A549 (cell line): ENCODE measurements around the gene HDAC10. TPM values are rescaled to one million over a fixed set of nuclear protein-coding genes. Genes with fewer than 3 reads are reported as not detected.

Experiments
- ATAC-seq, 2 experiments: fragments of 200-7000 bp in 1 of 2; fragments of >200 bp in 1 of 2; cut with Nextera tagmentation in 1 of 2; cut with Tn5 transposase in 1 of 2; 3 replicates each; pipeline versions ENCODE4 v1.8.0 to v1.9.1; 2018 to 2020; ENCODE audit warnings: mild to moderate bottlenecking in 1 of 2, moderate library complexity in 1 of 2
- CTCF ChIA-PET: fragments of 300-600 bp; sonication (Branson Sonifier 250); formaldehyde crosslinking; extraction: SDS; loops from one replicate; lab custom pipeline; 2021; ENCODE audit warnings: antibody characterized with exemption, inconsistent platforms; lab: Yijun Ruan, JAX
- POLR2A ChIA-PET: fragments of 350-600 bp; formaldehyde crosslinking; extraction: SDS; loops from one replicate; lab custom pipeline; 2021; ENCODE audit warnings: antibody characterized with exemption, inconsistent platforms; lab: Yijun Ruan, JAX
- DNase-seq, 2 experiments: peaks; one replicate each; pipeline versions ENCODE4 v3.0.0 to v3.0.0-alpha.2; 2011 to 2016; ENCODE audit warnings: low read depth in 1 of 2, low spot score in 1 of 2
- FAIRE-seq: peaks from 2 replicates; lab custom pipeline; 2011; peaks lifted over from hg19 to GRCh38; lab: Jason Lieb, UNC
- H3K27ac ChIP-seq, 2 experiments: fragments of >200 bp; sonication (Bioruptor Twin); formaldehyde crosslinking; 3 replicates each; pipeline ENCODE4 v1.5.1; 2016 to 2017
- H3K4me1 ChIP-seq: fragments of >200 bp; sonication (Bioruptor Twin); formaldehyde crosslinking; 3 replicates; pipeline ENCODE4 v1.6.1; 2016
- H3K4me2 ChIP-seq: fragments of >200 bp; sonication (Bioruptor Twin); formaldehyde crosslinking; 3 replicates; pipeline ENCODE4 v1.6.1; 2016
- H3K4me3 ChIP-seq: fragments of >200 bp; sonication (Bioruptor Twin); formaldehyde crosslinking; 3 replicates; pipeline ENCODE4 v1.5.1; 2016
- H3K9me3 ChIP-seq: fragments of >200 bp; sonication (Bioruptor Twin); formaldehyde crosslinking; 3 replicates; pipeline ENCODE4 v1.6.1; 2016
- BCL3 ChIP-seq: fragments of >200 bp; sonication (Bioruptor Twin); formaldehyde crosslinking; IDR thresholded peaks from 3 replicates; pipeline ENCODE4 v1.6.1; 2016
- EP300 ChIP-seq, 2 experiments: fragments of >200 bp; sonication (Bioruptor Twin); formaldehyde crosslinking; IDR thresholded peaks; 2 replicates in 1 of 2; 3 replicates in 1 of 2; pipeline ENCODE4 v1.6.1; 2016 to 2017
- HDAC2 ChIP-seq: fragments of 200-600 bp; sonication (generic); IDR thresholded peaks from 2 replicates; pipeline ENCODE4 v1.6.1; 2016
- HES2 ChIP-seq: fragments of >200 bp; sonication (Bioruptor Twin); formaldehyde crosslinking; IDR thresholded peaks from 2 replicates; pipeline ENCODE4 v1.6.1; 2016
- HMGXB4 ChIP-seq: fragments of 250-450 bp; sonication (Bioruptor Pico); IDR thresholded peaks from 2 replicates; pipeline ENCODE4 v1.5.0; 2021; ENCODE audit warnings: mild to moderate bottlenecking, moderate library complexity, borderline replicate concordance
- HOXA7 ChIP-seq: fragments of 250-450 bp; sonication (Bioruptor Pico); IDR thresholded peaks from 2 replicates; pipeline ENCODE4 v1.5.0; 2020; ENCODE audit warnings: mild to moderate bottlenecking, moderate library complexity
- HOXB13 ChIP-seq: fragments of 250-450 bp; sonication (Bioruptor Pico); IDR thresholded peaks from 2 replicates; pipeline ENCODE4 v1.5.0; 2020; ENCODE audit warnings: low read depth, mild to moderate bottlenecking, moderate library complexity
- HOXB5 ChIP-seq: fragments of 250-450 bp; sonication (Bioruptor Pico); IDR thresholded peaks from 2 replicates; pipeline ENCODE4 v1.5.0; 2020; ENCODE audit warnings: mild to moderate bottlenecking, moderate library complexity
- JUNB ChIP-seq: fragments of >200 bp; sonication (Bioruptor Twin); formaldehyde crosslinking; IDR thresholded peaks from 2 replicates; pipeline ENCODE4 v1.6.1; 2016
- MAX ChIP-seq: IDR thresholded peaks from 2 replicates; pipeline ENCODE4 v1.6.1; 2012
- NR3C1 ChIP-seq: fragments of >200 bp; sonication (Bioruptor Twin); formaldehyde crosslinking; IDR thresholded peaks from 3 replicates; pipeline ENCODE4 v1.6.1; 2017
- POLR2AphosphoS2 ChIP-seq: conservative IDR thresholded peaks from 2 replicates; pipeline ENCODE4 v1.6.1; 2012; ENCODE audit warnings: low read length, improper control_type of control experiment, inconsistent platforms
- RARB ChIP-seq: fragments of 250-450 bp; sonication (Bioruptor Pico); IDR thresholded peaks from 2 replicates; pipeline ENCODE4 v1.8.0; 2021; ENCODE audit warnings: mild to moderate bottlenecking, moderate library complexity
- RNF2 ChIP-seq: fragments of 200-600 bp; sonication (generic); IDR thresholded peaks from 2 replicates; pipeline ENCODE4 v1.6.1; 2016; ENCODE audit warnings: low read depth, mild to moderate bottlenecking, antibody characterized with exemption, moderate library complexity, borderline replicate concordance
- TP53 ChIP-seq: fragments of 250-450 bp; sonication (Bioruptor Pico); IDR thresholded peaks from 2 replicates; pipeline ENCODE4 v1.5.0; 2021; ENCODE audit warnings: mild to moderate bottlenecking, moderate library complexity
- ZSCAN20 ChIP-seq: fragments of 250-450 bp; sonication (Bioruptor Pico); IDR thresholded peaks from 2 replicates; pipeline ENCODE4 v1.8.0; 2022; ENCODE audit warnings: mild to moderate bottlenecking, moderate library complexity
- WGBS: methylation state at CpG from one replicate; pipeline ENCODE4 v1.1.6; 2017; ENCODE audit errors: missing lambda C conversion rate; 5-methylcytosine and 5-hydroxymethylcytosine counted together
- polyA plus RNA-seq, 4 experiments: library from polyadenylated mRNA; depleted of rRNA in 3 of 4; stranded (reverse); fragments of >200 nt; fragmentation: RNase III in 1 of 4; extraction: RNeasy Plus Mini Kit Qiagen cat#74134 plus additional on column Dnase treatment in 1 of 4; gene quantifications; 2 replicates in 3 of 4; 3 replicates in 1 of 4; pipeline ENCODE4 v1.2.3, GENCODE V29; 2011 to 2017
- TF ChIP-seq, protein P1 (sequence below): fragments of >200 bp; sonication (Bioruptor Twin); formaldehyde crosslinking; IDR thresholded peaks from 3 replicates; pipeline ENCODE4 v1.5.1; 2016

HDAC10 gene
- polyA plus RNA-seq, 2 of the 4 experiments (the other 2 are of a cell fraction), result 2.4 to 12.0 TPM

- DNase-seq, result no peak
- no peak for TF ChIP-seq BCL3
- TF ChIP-seq TP53 (CRISPR knock-in tag), result no peak
- no peak for TF ChIP-seq HOXB5 (CRISPR knock-in tag)
- TF ChIP-seq, all 56 proteins: peak for 0
- ChIA-PET POLR2A (no interaction called here), CTCF (interaction anchor here (0.9 kb wide), 1 partner anchor 50 kb away, joined by 4 read pairs; no protein-coding TSS in a partner anchor)
- 90% methylated on average over 11 of the region's 18 CpGs for WGBS
- H3K4me2 ChIP-seq, result no peak overlapping the region
- H3K9me3 ChIP-seq, result peaks cover 10% of the 10 kb centered on the region; the same call in 2 of the 3 replicates
- FAIRE-seq, result no peak
- no peaks in the 10 kb centered on the region for H3K4me1 ChIP-seq
- H3K27ac ChIP-seq, result no peak overlapping the region
- ATAC-seq, result no peak
- H3K4me3 ChIP-seq, result no peak overlapping the region
Observed at GRCh38 chr22:50199251-50199721, 51.8 kb downstream of the HDAC10 start.

DNA sequence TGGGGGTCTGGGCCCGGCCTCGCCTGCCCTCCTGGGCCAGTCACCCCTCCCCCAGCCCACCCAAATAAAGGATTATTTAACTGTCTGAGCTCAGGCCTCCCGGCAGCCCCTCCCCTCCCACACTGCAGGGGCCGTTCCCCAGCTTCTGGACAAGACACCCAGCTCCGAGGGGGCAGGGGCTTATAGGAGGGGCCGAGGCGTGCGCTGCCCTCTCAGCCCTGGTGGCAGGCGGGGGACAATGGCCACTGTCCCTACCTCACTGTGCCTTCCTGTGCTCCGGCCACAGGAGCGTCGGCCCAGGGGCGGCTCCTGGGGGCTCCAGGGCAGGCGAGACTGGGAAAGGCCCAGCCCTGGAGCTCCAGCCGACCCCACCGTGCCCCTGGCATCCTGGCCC is 52.4 kb downstream of the HDAC10 start:
- DNase-seq (no peak), FAIRE-seq (no peak), ATAC-seq (no peak)
- POLR2A ChIA-PET, result interaction anchor here (0.6 kb wide), 1 partner anchor 51 kb away, joined by 4 read pairs; no protein-coding TSS in a partner anchor
- TF ChIP-seq HOXA7 (no peak), NR3C1 (no peak), RNF2 (no peak), HMGXB4 (no peak), POLR2AphosphoS2 (no peak), BCL3 (no peak), ZSCAN20 (CRISPR knock-in tag) (no peak), EP300 (IDR thresholded peaks at IDR 0.05) (no peak), RARB (CRISPR knock-in tag) (no peak), MAX (no peak), HOXB13 (CRISPR knock-in tag) (no peak), JUNB (no peak), HES2 (no peak), HDAC2 (no peak)
- TF ChIP-seq, protein P1, sequence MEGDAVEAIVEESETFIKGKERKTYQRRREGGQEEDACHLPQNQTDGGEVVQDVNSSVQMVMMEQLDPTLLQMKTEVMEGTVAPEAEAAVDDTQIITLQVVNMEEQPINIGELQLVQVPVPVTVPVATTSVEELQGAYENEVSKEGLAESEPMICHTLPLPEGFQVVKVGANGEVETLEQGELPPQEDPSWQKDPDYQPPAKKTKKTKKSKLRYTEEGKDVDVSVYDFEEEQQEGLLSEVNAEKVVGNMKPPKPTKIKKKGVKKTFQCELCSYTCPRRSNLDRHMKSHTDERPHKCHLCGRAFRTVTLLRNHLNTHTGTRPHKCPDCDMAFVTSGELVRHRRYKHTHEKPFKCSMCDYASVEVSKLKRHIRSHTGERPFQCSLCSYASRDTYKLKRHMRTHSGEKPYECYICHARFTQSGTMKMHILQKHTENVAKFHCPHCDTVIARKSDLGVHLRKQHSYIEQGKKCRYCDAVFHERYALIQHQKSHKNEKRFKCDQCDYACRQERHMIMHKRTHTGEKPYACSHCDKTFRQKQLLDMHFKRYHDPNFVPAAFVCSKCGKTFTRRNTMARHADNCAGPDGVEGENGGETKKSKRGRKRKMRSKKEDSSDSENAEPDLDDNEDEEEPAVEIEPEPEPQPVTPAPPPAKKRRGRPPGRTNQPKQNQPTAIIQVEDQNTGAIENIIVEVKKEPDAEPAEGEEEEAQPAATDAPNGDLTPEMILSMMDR, result no peak
- Histone ChIP-seq H3K4me3 (no peak overlapping the region), H3K9me3 (peaks cover 10% of the 10 kb centered on the region; the same call in 2 of the 3 replicates), H3K27ac (no peak overlapping the region), H3K4me1 (no peaks in the 10 kb centered on the region), H3K4me2 (no peak overlapping the region)
- CTCF ChIA-PET, result interaction anchor here (0.9 kb wide), 1 partner anchor 49 kb away, joined by 4 read pairs; no protein-coding TSS in a partner anchor
- 92% methylated on average over 11 of the region's 16 CpGs for WGBS
